Endothelial cell of umbilical vein (primary cell): ENCODE data around the gene TMEM182. TPM values are rescaled to one million over a fixed set of nuclear protein-coding genes. Genes with fewer than 3 reads are reported as not detected.

Source experiments
- BruUV-seq: library from RNA; stranded (reverse); fragments of 400-500 nt; replicated peaks from 2 replicates; lab custom pipeline; 2021; lab: Mats Ljungman, UMichigan
- CTCF ChIA-PET: fragments of 300-600, 350-600 bp; sonication (Branson Sonifier 250); formaldehyde crosslinking; loops from one replicate; lab custom pipeline; 2021; ENCODE audit warnings: antibody characterized with exemption, inconsistent platforms; lab: Charles Lee
- POLR2A ChIA-PET: fragments of 300-600, 350-600 bp; sonication (Branson Sonifier 250); formaldehyde crosslinking; loops from one replicate; lab custom pipeline; 2021; ENCODE audit warnings: antibody characterized with exemption, inconsistent platforms; lab: Charles Lee
- DNase-seq: peaks from one replicate; pipeline ENCODE4 v3.0.0-alpha.2; 2011; ENCODE audit warnings: low read depth, low spot score
- FAIRE-seq: peaks from 2 replicates; lab custom pipeline; 2011; peaks lifted over from hg19 to GRCh38; lab: Jason Lieb, UNC
- H2AFZ ChIP-seq: 2 replicates; pipeline ENCODE4 v1.6.0; 2012; ENCODE audit warnings: low read depth, low read length, control low read depth, inconsistent platforms
- H3K27ac ChIP-seq: 2 replicates; pipeline ENCODE4 v1.5.1; 2011; ENCODE audit warnings: low read depth, mild to moderate bottlenecking, control low read depth, low read length, moderate library complexity; ENCODE audit not compliant: insufficient read depth
- H3K27me3 ChIP-seq, 2 experiments: 2 replicates each; pipeline versions ENCODE4 v1.6.0 to v1.6.1; 2011; ENCODE audit warnings: low read length in 2 of 2, mixed read lengths in 1 of 2; ENCODE audit not compliant: control insufficient read depth in 2 of 2, insufficient read depth in 2 of 2
- H3K36me3 ChIP-seq, 2 experiments: 2 replicates in 1 of 2; 3 replicates in 1 of 2; pipeline ENCODE4 v1.5.1; 2011; ENCODE audit warnings: low read length in 2 of 2, mild to moderate bottlenecking in 1 of 2, moderate library complexity in 1 of 2; ENCODE audit not compliant: control insufficient read depth in 2 of 2, insufficient read depth in 2 of 2; ENCODE audit errors: extremely low read depth in 1 of 2
- H3K4me1 ChIP-seq: 3 replicates; pipeline ENCODE4 v1.5.1; 2011; ENCODE audit warnings: mild to moderate bottlenecking, low read length; ENCODE audit not compliant: control insufficient read depth, insufficient read depth; ENCODE audit errors: extremely low read depth
- H3K4me2 ChIP-seq: 2 replicates; pipeline ENCODE4 v1.6.1; 2011; ENCODE audit warnings: low read length, control low read depth, mixed read lengths; ENCODE audit not compliant: insufficient read depth
- H3K4me3 ChIP-seq, 3 experiments: fragments of 200-600 bp in 1 of 3; sonication (generic), shearing (Covaris generic) in 1 of 3; replicated peaks in 1 of 3; 2 replicates each; pipeline ENCODE4 v1.5.1; 2011 to 2016; ENCODE audit warnings: control low read depth in 3 of 3, low read length in 3 of 3, mild to moderate bottlenecking in 2 of 3, inconsistent platforms in 1 of 3, low read depth in 1 of 3, moderate library complexity in 1 of 3; ENCODE audit not compliant: insufficient read depth in 1 of 3
- H3K79me2 ChIP-seq: 2 replicates; pipeline ENCODE4 v1.6.0; 2012; ENCODE audit warnings: low read length, inconsistent platforms; ENCODE audit not compliant: control insufficient read depth, insufficient read depth
- H3K9ac ChIP-seq: replicated peaks from 2 replicates; pipeline ENCODE3; 2011; ENCODE audit warnings: low read length, control low read depth; ENCODE audit not compliant: insufficient read depth; ENCODE audit errors: extremely low read depth
- H3K9me1 ChIP-seq: replicated peaks from 3 replicates; pipeline ENCODE4 v1.6.0; 2011; ENCODE audit warnings: mild to moderate bottlenecking, low read length; ENCODE audit not compliant: control insufficient read depth, insufficient read depth; ENCODE audit errors: extremely low read depth
- H3K9me3 ChIP-seq: replicated peaks from 2 replicates; pipeline ENCODE4 v1.5.1; 2012; ENCODE audit warnings: low read length, inconsistent platforms; ENCODE audit not compliant: control insufficient read depth, insufficient read depth
- H4K20me1 ChIP-seq: replicated peaks from 2 replicates; pipeline ENCODE3; 2011; ENCODE audit warnings: mild to moderate bottlenecking, low read length; ENCODE audit not compliant: control insufficient read depth, insufficient read depth; ENCODE audit errors: extremely low read depth
- EZH2 ChIP-seq: IDR thresholded peaks from 2 replicates; pipeline ENCODE4 v1.6.1; 2012; ENCODE audit warnings: borderline replicate concordance, low read depth, mild to moderate bottlenecking, moderate library complexity, low read length, inconsistent platforms; ENCODE audit not compliant: severe bottlenecking
- FOS ChIP-seq: IDR thresholded peaks from 2 replicates; pipeline ENCODE4 v1.6.1; 2011; ENCODE audit warnings: mild to moderate bottlenecking, low read length, moderate library complexity, borderline replicate concordance; ENCODE audit not compliant: insufficient read depth
- GATA2 ChIP-seq: IDR thresholded peaks from 2 replicates; pipeline ENCODE4 v1.7.0; 2011; ENCODE audit warnings: low read depth, mild to moderate bottlenecking, moderate library complexity, mixed read lengths, low read length; ENCODE audit not compliant: insufficient read length, insufficient read depth
- JUN ChIP-seq: IDR thresholded peaks from 2 replicates; pipeline ENCODE4 v1.6.1; 2011; ENCODE audit warnings: borderline replicate concordance, low read depth; ENCODE audit not compliant: insufficient read length, insufficient read depth
- MYC ChIP-seq: IDR thresholded peaks from one replicate; pipeline ENCODE4 v1.6.1; 2011; ENCODE audit warnings: mild to moderate bottlenecking, low read depth, low read length
- POLR2A ChIP-seq: IDR thresholded peaks from 2 replicates; pipeline ENCODE4 v1.6.1; 2012; ENCODE audit warnings: low read depth, mild to moderate bottlenecking, control low read depth, low read length
- POLR2AphosphoS5 ChIP-seq: IDR thresholded peaks from 2 replicates; pipeline ENCODE4 v1.6.1; 2012; ENCODE audit warnings: low read depth, mild to moderate bottlenecking, control low read depth, low read length, moderate library complexity; ENCODE audit not compliant: insufficient read depth
- dilution Hi-C: fragments of 300-500 bp; cut with MboI; formaldehyde crosslinking; loops from one replicate; pipeline ENCODE4 v1.15.0; 2019; ENCODE audit warnings: low sequenced_read_pairs; ENCODE audit not compliant: extremely low pct_ligation_motif_present
- intact Hi-C: fragments of 100-400 bp; cut with micrococcal nuclease; formaldehyde crosslinking; loops from one replicate; pipeline ENCODE4 v1.10.0; 2022
- polyA plus RNA-seq, 4 experiments: library from polyadenylated mRNA; depleted of rRNA in 3 of 4; stranded (reverse) in 3 of 4; unstranded in 1 of 4; fragments of >200 nt; gene quantifications; 2 replicates each; pipeline versions ENCODE4 v1.2.1 to v1.2.3, GENCODE V29; 2011 to 2012; ENCODE audit warnings: missing spikeins in 1 of 4
- total RNA-seq: library from RNA; stranded (reverse); gene quantifications from 2 replicates; pipeline ENCODE4 v1.2.3, GENCODE V29; 2021
- TF ChIP-seq, protein P1 (sequence below), 2 donors: IDR thresholded peaks; 1 replicate in 1 of 2; 2 replicates in 1 of 2; pipeline ENCODE4 v1.5.1; 2011; ENCODE audit warnings: low read length in 2 of 2, mild to moderate bottlenecking in 2 of 2, moderate library complexity in 2 of 2, control low read depth in 1 of 2, inconsistent platforms in 1 of 2, low read depth in 1 of 2; ENCODE audit not compliant: insufficient read depth in 1 of 2; ENCODE audit errors: extremely low read depth in 1 of 2
- TF ChIP-seq, protein P2 (sequence below): IDR thresholded peaks from 2 replicates; pipeline ENCODE4 v1.6.1; 2011; ENCODE audit not compliant: insufficient read depth, insufficient read length

Gene TMEM182
- total and polyA plus RNA-seq, 2 donors (not counting 3 experiments of a cell fraction or from before 2014, with no cell fraction given) = 0.69 to 0.95 TPM

DNA sequence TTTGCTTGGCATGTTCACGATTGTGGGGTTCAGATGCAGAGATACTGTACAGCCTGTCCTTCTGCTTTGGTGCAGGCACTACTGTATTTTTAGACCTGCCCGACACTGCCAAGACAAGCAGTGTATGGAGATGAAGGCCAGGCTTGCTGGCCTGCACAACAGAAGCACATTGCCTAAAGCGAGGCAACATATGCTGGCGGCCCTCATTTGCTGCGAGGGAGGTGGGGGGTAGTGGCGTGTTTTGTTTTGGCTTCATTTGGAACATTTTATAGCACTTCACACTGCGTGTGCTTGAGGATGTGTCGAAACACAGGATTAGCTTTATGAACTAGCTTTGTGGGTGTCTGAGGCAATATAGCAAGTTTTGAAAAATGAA is 27.0 kb downstream of the TMEM182 start:
- POLR2A ChIA-PET = no interaction called here
- Histone ChIP-seq H3K4me3 (no peak overlapping the region), H3K4me2 (no peak overlapping the region), H3K4me1 (no peaks in the 10 kb centered on the region), H4K20me1 (no peaks in the 10 kb centered on the region), H3K27ac (no peak overlapping the region), H3K9me1 (no peaks in the 10 kb centered on the region), H3K9ac (no peak overlapping the region), H3K36me3 (no peaks in the 10 kb centered on the region), H3K27me3 (no peaks in the 10 kb centered on the region), H3K9me3 (no peaks in the 10 kb centered on the region), H3K79me2 (no peaks in the 10 kb centered on the region), H2AFZ (no peak overlapping the region)
- dilution Hi-C loops (no loop called here), intact Hi-C loops (no loop called here)
- no TSS peak for BruUV-seq
- CTCF ChIA-PET = interaction anchor here (1.0 to 1.1 kb wide), 2 partner anchors 17 to 35 kb away, joined by 4 read pairs; no protein-coding TSS in a partner anchor
- FAIRE-seq = no peak
- TF ChIP-seq POLR2A (no peak), GATA2 (no peak)
- TF ChIP-seq, protein P1, sequence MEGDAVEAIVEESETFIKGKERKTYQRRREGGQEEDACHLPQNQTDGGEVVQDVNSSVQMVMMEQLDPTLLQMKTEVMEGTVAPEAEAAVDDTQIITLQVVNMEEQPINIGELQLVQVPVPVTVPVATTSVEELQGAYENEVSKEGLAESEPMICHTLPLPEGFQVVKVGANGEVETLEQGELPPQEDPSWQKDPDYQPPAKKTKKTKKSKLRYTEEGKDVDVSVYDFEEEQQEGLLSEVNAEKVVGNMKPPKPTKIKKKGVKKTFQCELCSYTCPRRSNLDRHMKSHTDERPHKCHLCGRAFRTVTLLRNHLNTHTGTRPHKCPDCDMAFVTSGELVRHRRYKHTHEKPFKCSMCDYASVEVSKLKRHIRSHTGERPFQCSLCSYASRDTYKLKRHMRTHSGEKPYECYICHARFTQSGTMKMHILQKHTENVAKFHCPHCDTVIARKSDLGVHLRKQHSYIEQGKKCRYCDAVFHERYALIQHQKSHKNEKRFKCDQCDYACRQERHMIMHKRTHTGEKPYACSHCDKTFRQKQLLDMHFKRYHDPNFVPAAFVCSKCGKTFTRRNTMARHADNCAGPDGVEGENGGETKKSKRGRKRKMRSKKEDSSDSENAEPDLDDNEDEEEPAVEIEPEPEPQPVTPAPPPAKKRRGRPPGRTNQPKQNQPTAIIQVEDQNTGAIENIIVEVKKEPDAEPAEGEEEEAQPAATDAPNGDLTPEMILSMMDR (IDR thresholded peaks at IDR 0.05; ENCODE audit: extremely low read depth in 1 of 2, insufficient read depth in 1 of 2, low read depth in 1 of 2, low read length in 2 of 2) = no peak
- DNase-seq = no peak

DNA sequence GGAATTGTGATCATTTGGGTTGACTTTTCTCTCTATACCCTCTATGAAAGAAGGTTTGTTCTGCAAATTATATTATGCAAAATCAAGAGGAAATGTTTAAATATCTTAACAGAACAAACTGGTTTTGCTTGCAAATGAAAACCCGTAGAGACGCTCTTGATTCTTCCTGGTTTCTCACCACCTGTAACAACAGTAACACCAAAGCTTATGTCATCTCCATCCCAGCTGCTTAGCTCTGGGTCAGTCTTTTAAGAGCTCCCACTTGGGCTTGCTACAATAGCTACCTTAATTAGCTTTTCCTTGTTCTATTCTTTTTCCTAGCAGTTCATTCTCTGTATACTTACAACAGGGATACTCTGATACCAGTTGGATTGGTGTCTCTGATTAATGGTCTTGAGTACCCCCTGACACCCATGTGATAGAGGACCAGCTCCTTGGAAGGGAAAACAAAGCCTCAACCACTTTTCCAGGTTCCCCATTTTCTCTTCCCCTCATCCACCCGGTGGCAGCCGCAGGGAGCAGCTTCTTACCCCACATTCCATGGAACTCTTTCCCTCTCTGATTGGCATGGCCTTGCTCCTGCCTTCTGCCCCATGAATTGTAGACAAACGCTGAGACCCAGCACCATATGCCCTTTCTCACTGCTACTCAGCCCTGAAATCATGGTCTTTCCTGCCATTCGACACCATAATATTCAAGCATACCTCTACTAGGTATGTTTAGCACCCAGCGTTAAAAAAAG is 27.7 kb downstream of the TMEM182 start:
- BruUV-seq = no TSS peak
- no peak overlapping the region for H2AFZ ChIP-seq
- H4K20me1 ChIP-seq = no peaks in the 10 kb centered on the region
- CTCF ChIA-PET = interaction anchor here (1.0 to 2.2 kb wide), 2 partner anchors 17 to 36 kb away, joined by 4 to 7 read pairs; no protein-coding TSS in a partner anchor
- FAIRE-seq (no peak), DNase-seq (no peak)
- H3K9me1 ChIP-seq = no peaks in the 10 kb centered on the region
- H3K4me1 ChIP-seq = no peaks in the 10 kb centered on the region
- no peak overlapping the region for H3K9ac ChIP-seq
- no peak overlapping the region for H3K4me3 ChIP-seq
- dilution Hi-C loops = no loop called here
- no peaks in the 10 kb centered on the region for H3K36me3 ChIP-seq
- H3K9me3 ChIP-seq = no peaks in the 10 kb centered on the region
- no peak overlapping the region for H3K4me2 ChIP-seq
- no peaks in the 10 kb centered on the region for H3K27me3 ChIP-seq
- no peak overlapping the region for H3K27ac ChIP-seq
- no peaks in the 10 kb centered on the region for H3K79me2 ChIP-seq
- intact Hi-C loops = no loop called here
- POLR2A ChIA-PET = no interaction called here
- TF ChIP-seq JUN = no peak
- TF ChIP-seq, protein P1 (IDR thresholded peaks at IDR 0.05; ENCODE audit: extremely low read depth in 1 of 2, insufficient read depth in 1 of 2, low read depth in 1 of 2, low read length in 2 of 2) = no peak
- TF ChIP-seq, protein P2, sequence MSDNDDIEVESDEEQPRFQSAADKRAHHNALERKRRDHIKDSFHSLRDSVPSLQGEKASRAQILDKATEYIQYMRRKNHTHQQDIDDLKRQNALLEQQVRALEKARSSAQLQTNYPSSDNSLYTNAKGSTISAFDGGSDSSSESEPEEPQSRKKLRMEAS = no peak
- TF ChIP-seq MYC = no peak
- no peak for TF ChIP-seq POLR2A
- no peak for TF ChIP-seq GATA2
- no peak for TF ChIP-seq EZH2
- TF ChIP-seq FOS = no peak
- no peak for TF ChIP-seq POLR2AphosphoS5
